ENCODE results near the gene HPX. TPM values are rescaled to one million over a fixed set of nuclear protein-coding genes. Genes with fewer than 3 reads are reported as not detected.

The HPX gene
- total and polyA plus RNA-seq, 8 donors: 0.31 to 27.2 (median 1.7) TPM; not detected in 4

DNA sequence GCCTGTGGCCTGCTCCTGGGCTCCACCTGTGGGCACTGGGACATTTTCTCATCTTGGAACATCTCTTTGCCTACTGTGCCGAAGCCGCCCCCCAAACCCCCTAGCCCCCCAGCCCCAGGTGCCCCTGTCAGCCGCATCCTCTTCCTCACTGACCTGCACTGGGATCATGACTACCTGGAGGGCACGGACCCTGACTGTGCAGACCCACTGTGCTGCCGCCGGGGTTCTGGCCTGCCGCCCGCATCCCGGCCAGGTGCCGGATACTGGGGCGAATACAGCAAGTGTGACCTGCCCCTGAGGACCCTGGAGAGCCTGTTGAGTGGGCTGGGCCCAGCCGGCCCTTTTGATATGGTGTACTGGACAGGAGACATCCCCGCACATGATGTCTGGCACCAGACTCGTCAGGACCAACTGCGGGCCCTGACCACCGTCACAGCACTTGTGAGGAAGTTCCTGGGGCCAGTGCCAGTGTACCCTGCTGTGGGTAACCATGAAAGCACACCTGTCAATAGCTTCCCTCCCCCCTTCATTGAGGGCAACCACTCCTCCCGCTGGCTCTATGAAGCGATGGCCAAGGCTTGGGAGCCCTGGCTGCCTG is 49.2 kb downstream of the HPX start:
- no peak for TF ChIP-seq POLR2AphosphoS5 (IDR thresholded peaks at IDR 0.05)
- no peak for TF ChIP-seq POLR2A (IDR thresholded peaks at IDR 0.05)
- TF ChIP-seq, protein P1, sequence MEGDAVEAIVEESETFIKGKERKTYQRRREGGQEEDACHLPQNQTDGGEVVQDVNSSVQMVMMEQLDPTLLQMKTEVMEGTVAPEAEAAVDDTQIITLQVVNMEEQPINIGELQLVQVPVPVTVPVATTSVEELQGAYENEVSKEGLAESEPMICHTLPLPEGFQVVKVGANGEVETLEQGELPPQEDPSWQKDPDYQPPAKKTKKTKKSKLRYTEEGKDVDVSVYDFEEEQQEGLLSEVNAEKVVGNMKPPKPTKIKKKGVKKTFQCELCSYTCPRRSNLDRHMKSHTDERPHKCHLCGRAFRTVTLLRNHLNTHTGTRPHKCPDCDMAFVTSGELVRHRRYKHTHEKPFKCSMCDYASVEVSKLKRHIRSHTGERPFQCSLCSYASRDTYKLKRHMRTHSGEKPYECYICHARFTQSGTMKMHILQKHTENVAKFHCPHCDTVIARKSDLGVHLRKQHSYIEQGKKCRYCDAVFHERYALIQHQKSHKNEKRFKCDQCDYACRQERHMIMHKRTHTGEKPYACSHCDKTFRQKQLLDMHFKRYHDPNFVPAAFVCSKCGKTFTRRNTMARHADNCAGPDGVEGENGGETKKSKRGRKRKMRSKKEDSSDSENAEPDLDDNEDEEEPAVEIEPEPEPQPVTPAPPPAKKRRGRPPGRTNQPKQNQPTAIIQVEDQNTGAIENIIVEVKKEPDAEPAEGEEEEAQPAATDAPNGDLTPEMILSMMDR (IDR thresholded peaks at IDR 0.05): no peak
- no peak for TF ChIP-seq EP300 (IDR thresholded peaks at IDR 0.05)
- H3K4me3 ChIP-seq: peak overlapping the region; percentile 72 to 84 (median 76)
- peaks cover 3 to 31% (median 27%) of the 10 kb centered on the region in 4 donors for H3K36me3 ChIP-seq
- H3K9me3 ChIP-seq: no peaks in the 10 kb centered on the region
- no peak for DNase-seq
- H3K27ac ChIP-seq: peak overlapping the region in 2 of 5 donors; percentile 91 to 93
- H3K27me3 ChIP-seq: no peaks in the 10 kb centered on the region
- WGBS, 5 donors: 95 to 97% (median 96%) methylated on average over 7 to 18 of the region's 18 CpGs
- intact Hi-C loops (cut with DNase I; ENCODE audit: low total_unique reads): no loop called here
- peaks cover 28 to 50% (median 37%) of the 10 kb centered on the region in 4 donors for H3K4me1 ChIP-seq

DNA sequence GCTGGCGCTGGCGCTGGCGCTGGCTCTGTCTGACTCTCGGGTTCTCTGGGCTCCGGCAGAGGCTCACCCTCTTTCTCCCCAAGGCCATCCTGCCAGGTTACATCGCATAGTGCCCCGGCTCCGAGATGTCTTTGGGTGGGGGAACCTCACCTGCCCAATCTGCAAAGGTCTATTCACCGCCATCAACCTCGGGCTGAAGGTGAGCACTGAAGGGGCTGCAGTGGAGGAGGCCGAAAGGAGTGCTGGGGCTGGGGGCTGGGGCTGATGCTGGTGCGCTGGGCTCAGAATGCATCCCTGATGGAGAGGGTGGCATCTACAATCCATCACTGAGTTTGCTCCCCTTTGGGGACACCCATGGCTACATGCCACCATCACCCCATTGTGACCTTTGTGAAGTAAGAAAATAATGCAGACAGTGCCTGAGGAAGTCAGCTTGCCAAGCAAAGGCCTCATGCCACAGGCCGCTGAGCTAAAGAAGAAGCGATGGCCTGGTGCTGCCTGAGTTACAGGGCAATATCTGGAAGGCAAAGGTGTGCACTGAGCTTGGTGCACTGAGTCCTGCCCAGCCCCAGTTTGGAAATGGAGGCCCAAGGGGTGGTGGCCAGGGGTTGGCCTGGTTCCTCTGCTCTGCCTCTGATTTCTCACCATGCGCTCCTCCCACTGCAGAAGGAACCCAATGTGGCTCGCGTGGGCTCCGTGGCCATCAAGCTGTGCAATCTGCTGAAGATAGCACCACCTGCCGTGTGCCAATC is 49.9 kb downstream of the HPX start:
- Histone ChIP-seq H3K27ac (peak overlapping the region; percentile 87 to 93 (median 87)), H3K4me3 (peak overlapping the region; percentile 72 to 84 (median 76)), H3K27me3 (no peaks in the 10 kb centered on the region), H3K4me1 (peaks cover 28 to 50% (median 37%) of the 10 kb centered on the region in 4 donors), H3K36me3 (peaks cover 3 to 28% (median 25%) of the 10 kb centered on the region in 4 donors), H3K9me3 (no peaks in the 10 kb centered on the region)
- peak in 1 of 2 donors; percentile 26 for DNase-seq
- 33 to 42% (median 34%) methylated on average over 16 to 19 of the region's 19 CpGs for WGBS, 5 donors
- TF ChIP-seq POLR2AphosphoS5 (IDR thresholded peaks at IDR 0.05) (no peak), EP300 (IDR thresholded peaks at IDR 0.05) (no peak), POLR2A (IDR thresholded peaks at IDR 0.05) (no peak)
- TF ChIP-seq, protein P1 (IDR thresholded peaks at IDR 0.05): no peak
- intact Hi-C loops (cut with DNase I; ENCODE audit: low total_unique reads): no loop called here

DNA sequence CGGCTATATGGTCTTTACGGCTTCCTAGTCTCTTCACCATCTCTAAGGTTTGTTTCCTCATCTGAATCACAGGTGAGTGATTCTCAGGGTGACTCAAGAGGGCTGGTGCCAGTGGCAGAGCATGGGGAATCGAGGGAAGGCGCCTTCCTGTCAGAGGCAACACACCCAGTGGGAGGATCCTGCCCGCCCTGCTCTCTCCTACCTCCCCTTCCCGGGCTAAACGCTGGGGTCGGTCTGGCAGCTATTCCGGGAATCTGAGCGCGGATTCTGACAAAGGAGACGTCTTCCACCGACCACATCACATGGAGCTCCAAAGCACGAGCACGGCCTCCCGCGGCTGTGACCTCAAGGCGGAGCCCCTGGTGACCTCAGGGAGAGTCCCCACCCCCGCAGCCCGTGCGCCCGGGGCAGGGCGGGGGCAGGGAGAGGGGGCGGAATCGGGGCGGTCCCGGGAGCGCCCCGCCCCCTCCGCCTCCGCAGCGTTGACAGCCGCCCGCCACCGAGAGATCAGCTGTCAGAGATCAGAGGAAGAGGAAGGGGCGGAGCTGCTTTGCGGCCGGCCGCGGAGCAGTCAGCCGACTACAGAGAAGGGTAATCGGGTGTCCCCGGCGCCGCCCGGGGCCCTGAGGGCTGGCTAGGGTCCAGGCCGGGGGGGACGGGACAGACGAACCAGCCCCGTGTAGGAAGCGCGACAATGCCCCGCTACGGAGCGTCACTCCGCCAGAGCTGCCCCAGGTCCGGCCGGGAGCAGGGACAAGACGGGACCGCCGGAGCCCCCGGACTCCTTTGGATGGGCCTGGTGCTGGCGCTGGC is 50.7 kb downstream of the HPX start, which contains the start of gene SMPD1:
SMPD1 (plus strand) TSS at position 570 of the 813 bp plus-strand sequence; CDS start at position 695, 125 bp downstream.
- DNase-seq: peak; percentile 94 to 97
- H3K9me3 ChIP-seq: no peaks in the 10 kb centered on the region
- intact Hi-C loops (cut with DNase I; ENCODE audit: low total_unique reads): no loop called here
- peak within 1 kb of the TSS; percentile 87 to 93 (median 87) for H3K27ac ChIP-seq
- peak within 1 kb of the TSS; percentile 72 to 84 (median 76) for H3K4me3 ChIP-seq
- H3K27me3 ChIP-seq: no peaks in the 10 kb centered on the region
- WGBS, 5 donors: 0 to 1% (median 1%) methylated on average over 19 to 63 of the region's 63 CpGs
- peaks cover 28 to 50% (median 37%) of the 10 kb centered on the region in 4 donors for H3K4me1 ChIP-seq
- H3K36me3 ChIP-seq: peaks cover 3 to 20% (median 18%) of the 10 kb centered on the region in 4 donors
- TF ChIP-seq POLR2A (IDR thresholded peaks at IDR 0.05): peak in 1 of 4 donors; percentile 22
- no peak for TF ChIP-seq EP300 (IDR thresholded peaks at IDR 0.05)
- TF ChIP-seq, protein P1 (IDR thresholded peaks at IDR 0.05): no peak
- TF ChIP-seq POLR2AphosphoS5 (IDR thresholded peaks at IDR 0.05): peak; percentile 72 to 86 (median 73)

DNA sequence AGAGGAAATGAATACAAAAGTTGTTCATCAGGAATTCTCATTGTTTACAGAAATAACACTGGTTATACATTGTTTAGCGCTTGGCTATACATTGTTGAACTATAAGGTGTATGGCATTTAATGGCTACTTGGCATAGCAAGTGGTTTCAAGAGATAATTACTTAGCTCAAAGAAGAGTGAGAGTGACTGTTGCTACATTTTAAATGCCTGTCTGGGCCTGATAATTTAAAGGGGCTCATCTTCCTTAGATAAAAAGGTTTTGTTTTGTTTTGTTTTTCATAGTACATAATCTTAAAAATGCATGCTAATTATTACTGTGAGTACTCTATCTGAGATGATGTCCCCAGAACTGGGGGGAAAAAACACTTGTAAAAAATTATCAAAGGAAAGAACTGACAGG is 52.0 kb downstream of the HPX start:
- 92 to 100% (median 95%) methylated on average over 1 of the region's 1 CpG for WGBS, 5 donors
- H3K4me3 ChIP-seq: no peak overlapping the region
- H3K27me3 ChIP-seq: no peaks in the 10 kb centered on the region
- DNase-seq: no peak
- intact Hi-C loops (cut with DNase I; ENCODE audit: low total_unique reads): no loop called here
- H3K27ac ChIP-seq: peak overlapping the region in 4 of 5 donors; percentile 87 to 93 (median 89)
- peaks cover 0 to 7% (median 4%) of the 10 kb centered on the region in 4 donors for H3K36me3 ChIP-seq
- H3K9me3 ChIP-seq: no peaks in the 10 kb centered on the region
- H3K4me1 ChIP-seq: peaks cover 28 to 50% (median 37%) of the 10 kb centered on the region in 4 donors
- TF ChIP-seq, protein P1 (IDR thresholded peaks at IDR 0.05): no peak
- TF ChIP-seq POLR2AphosphoS5 (IDR thresholded peaks at IDR 0.05): no peak
- TF ChIP-seq POLR2A (IDR thresholded peaks at IDR 0.05): no peak
- TF ChIP-seq EP300 (IDR thresholded peaks at IDR 0.05): no peak

Measured in stomach (tissue), 9 donors.